ENCODE data around the gene CALR3. TPM values are rescaled to one million over a fixed set of nuclear protein-coding genes. Genes with fewer than 3 reads are reported as not detected.
A peak's percentile ranks its signal among the peaks of the same experiment; 100 is the strongest.

The CALR3 gene
- total RNA-seq, 2 donors from 2014 or later = not detected

GRCh38 chr19:16433986-16434385 lies 62.0 kb downstream of the CALR3 start:
- Mint-ChIP-seq H3K27me3 (no peaks in the 10 kb centered on the region), H3K27ac (peak overlapping the region in 1 of 2 donors; percentile 93), H3K4me1 (ENCODE audit: low read depth in 2 of 2) (peaks cover 29 to 35% of the 10 kb centered on the region in 2 donors), H3K4me3 (no peak overlapping the region), H3K9me3 (no peaks in the 10 kb centered on the region), H3K36me3 (peaks cover 8% of the 10 kb centered on the region)
- ATAC-seq (no peak), DNase-seq (ENCODE audit: low spot score) (no peak)

GRCh38 chr19:16429759-16430091 lies 66.2 kb downstream of the CALR3 start:
- no peaks in the 10 kb centered on the region for H3K9me3 Mint-ChIP-seq
- DNase-seq (ENCODE audit: low spot score) (no peak), ATAC-seq (peak in 1 of 2 donors; percentile 45)
- H3K4me1 Mint-ChIP-seq (ENCODE audit: low read depth in 2 of 2) = peaks cover 11 to 18% of the 10 kb centered on the region in 2 donors
- peak overlapping the region; percentile 28 to 63 for H3K27ac Mint-ChIP-seq
- no peak overlapping the region for H3K4me3 Mint-ChIP-seq
- H3K36me3 Mint-ChIP-seq = peaks cover 11% of the 10 kb centered on the region
- H3K27me3 Mint-ChIP-seq = no peaks in the 10 kb centered on the region

GRCh38 chr19:16429066-16429758 lies 66.8 kb downstream of the CALR3 start:
- H3K27ac Mint-ChIP-seq = peak overlapping the region; percentile 28 to 63
- H3K4me3 Mint-ChIP-seq = no peak overlapping the region
- ATAC-seq (peak; percentile 39 to 40), DNase-seq (ENCODE audit: low spot score) (no peak)
- H3K4me1 Mint-ChIP-seq (ENCODE audit: low read depth in 2 of 2) = peaks cover 11 to 18% of the 10 kb centered on the region in 2 donors
- H3K27me3 Mint-ChIP-seq = no peaks in the 10 kb centered on the region
- H3K36me3 Mint-ChIP-seq = peaks cover 11% of the 10 kb centered on the region
- H3K9me3 Mint-ChIP-seq = no peaks in the 10 kb centered on the region

Other genes with a start within 250 kb of the CALR3 start
- 1 to 10 TPM; 3.4 to 6.7 TPM for gene KLF2, start 171.3 kb downstream of the CALR3 start, total RNA-seq
- 10 to 100 TPM; 66.6 to 78.4 TPM for gene EPS15L1, start 24.2 kb downstream of the CALR3 start, total RNA-seq
- gene C19orf44, start 227 bp upstream of the CALR3 start, total RNA-seq = 1 to 10 TPM; 3.3 to 7.5 TPM
- 10 to 100 TPM; 64.1 to 93.0 TPM for gene CHERP, start 46.3 kb upstream of the CALR3 start, total RNA-seq
- gene SLC35E1, start 76.2 kb upstream of the CALR3 start, total RNA-seq = 10 to 100 TPM; 52.2 to 71.5 TPM
- 10 to 100 TPM; 15.5 to 28.1 TPM for gene MED26, start 132.0 kb upstream of the CALR3 start, total RNA-seq
- gene SMIM7, start 164.0 kb upstream of the CALR3 start, total RNA-seq = 10 to 100 TPM; 53.8 to 75.5 TPM
- under 1 TPM in 1 of 2 donors, not detected in 1; 0.31 TPM for gene TMEM38A, start 165.0 kb upstream of the CALR3 start, total RNA-seq
- not detected for gene NWD1, start 223.7 kb upstream of the CALR3 start, total RNA-seq